Omental fat pad (tissue), 4 donors: ENCODE data around the gene MYOZ1. TPM values are rescaled to one million over a fixed set of nuclear protein-coding genes. Genes with fewer than 3 reads are reported as not detected.
"Not testable (repeated sequence)": the region's sequence is repeated elsewhere in the genome, so short reads cannot be mapped to it uniquely, and the experiment has no call there.

Source experiments
- ATAC-seq: fragments of 150-250 bp; one replicate; pipeline ENCODE4 v1.9.1; 2016; ENCODE audit warnings: mild to moderate bottlenecking, moderate library complexity; ENCODE audit not compliant: low FRiP score
- DNase-seq: peaks from one replicate; pipeline ENCODE4 v3.0.0-alpha.2; 2019; ENCODE audit warnings: low spot score
- CTCF ChIP-seq, 3 donors: fragments of 450-650 bp; IDR thresholded peaks; one replicate each; pipeline ENCODE4 v1.5.1; 2016 to 2017; ENCODE audit warnings: antibody characterized with exemption in 3 of 3, mild to moderate bottlenecking in 3 of 3, moderate library complexity in 2 of 3
- total RNA-seq, 4 donors: library from RNA; depleted of rRNA; stranded (reverse); fragments of >200 nt; gene quantifications; one replicate each; pipeline ENCODE4 v1.1.0, GENCODE V29; 2016

The MYOZ1 gene
- total RNA-seq, 4 donors from 2014 or later: 0.82 to 1.9 (median 1.6) TPM; not detected in 1

- no peak for TF ChIP-seq CTCF (IDR thresholded peaks at IDR 0.05)
- DNase-seq (peak; percentile 95), ATAC-seq (peak; percentile 95)
Observed at GRCh38 chr10:73625884-73626752, 15.2 kb downstream of the MYOZ1 start.

GRCh38 chr10:73625004-73625883 is 16.0 kb downstream of the MYOZ1 start:
- ATAC-seq (peak; percentile 24), DNase-seq (no peak)

GRCh38 chr10:73623056-73623455 is 18.2 kb downstream of the MYOZ1 start:
- no peak for TF ChIP-seq CTCF (IDR thresholded peaks at IDR 0.05)
- no peak for DNase-seq
- no peak for ATAC-seq

More at GRCh38 chr10:73625004-73625883, 16.0 kb downstream of the MYOZ1 start:
- TF ChIP-seq CTCF (IDR thresholded peaks at IDR 0.05): no peak

- not testable (repeated sequence) for ATAC-seq, DNase-seq
Observed at GRCh38 chr10:73620974-73621373, 20.3 kb downstream of the MYOZ1 start.

- not testable (repeated sequence) for ATAC-seq, DNase-seq
Observed at GRCh38 chr10:73617143-73617542, 24.1 kb downstream of the MYOZ1 start.

- ATAC-seq (no peak), DNase-seq (no peak)
- TF ChIP-seq CTCF (IDR thresholded peaks at IDR 0.05): no peak
Observed at GRCh38 chr10:73614720-73615119, 26.6 kb downstream of the MYOZ1 start.

- TF ChIP-seq CTCF (IDR thresholded peaks at IDR 0.05): no peak
- DNase-seq: no peak
- ATAC-seq: no peak
Observed at GRCh38 chr10:73609116-73609515, 32.2 kb downstream of the MYOZ1 start.
